Activated CD8-positive, alpha-beta memory T cell treated with anti-CD3 and anti-CD28 coated beads, Interleukin-2, amount 50 U/mL, for 4 hours (primary cell): ENCODE data around the gene ACTN2.

ENCODE experiments used
- DNase-seq: peaks from one replicate; pipeline ENCODE4 v3.0.0-alpha.2; 2020

The ACTN2 gene

DNA sequence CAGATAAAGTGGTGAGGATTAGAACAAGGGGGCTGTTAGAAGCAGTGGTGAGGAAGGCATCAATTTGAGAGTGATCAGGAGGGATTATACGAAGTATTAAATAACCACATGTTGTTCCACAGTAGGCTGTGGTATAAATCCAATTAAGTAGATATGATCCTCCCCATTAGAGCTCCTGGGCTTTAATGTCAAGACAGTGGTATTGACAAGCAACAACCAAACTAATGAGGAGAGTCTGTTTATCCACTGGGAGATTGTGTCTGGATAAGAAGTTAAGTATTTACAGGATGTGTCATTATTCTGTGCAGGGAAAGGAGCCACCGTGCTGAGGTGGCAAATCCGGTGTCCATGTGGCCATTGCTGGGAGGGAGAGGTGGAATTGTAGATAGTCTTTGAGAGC lies 5.8 kb downstream of the ACTN2 start:
- DNase-seq: no peak

GRCh38 chr1:236692742-236693141 lies 6.4 kb downstream of the ACTN2 start:
- DNase-seq: no peak

- no peak for DNase-seq
Observed at GRCh38 chr1:236699366-236699765, 13.1 kb downstream of the ACTN2 start.

GRCh38 chr1:236700903-236701302 lies 14.6 kb downstream of the ACTN2 start:
- no peak for DNase-seq

DNA sequence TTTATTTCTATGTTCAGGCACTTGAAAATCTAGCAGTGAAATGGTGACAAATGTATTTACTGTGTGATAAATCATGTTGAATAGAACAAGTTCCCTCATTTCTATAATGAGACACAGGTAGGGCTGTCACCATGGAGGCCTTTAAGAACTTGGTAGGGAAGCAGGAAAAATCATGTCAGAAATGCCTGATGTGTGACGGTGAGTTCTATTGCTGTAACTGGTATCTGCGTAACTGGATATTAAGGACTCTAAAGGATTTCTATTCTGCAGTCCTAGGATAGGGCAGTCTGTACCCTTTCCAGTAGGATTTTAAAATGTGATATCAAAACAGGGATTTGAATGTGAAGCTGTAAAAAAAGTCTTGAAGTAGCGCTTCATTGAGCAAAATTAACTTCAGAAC lies 15.5 kb downstream of the ACTN2 start:
- no peak for DNase-seq

DNA sequence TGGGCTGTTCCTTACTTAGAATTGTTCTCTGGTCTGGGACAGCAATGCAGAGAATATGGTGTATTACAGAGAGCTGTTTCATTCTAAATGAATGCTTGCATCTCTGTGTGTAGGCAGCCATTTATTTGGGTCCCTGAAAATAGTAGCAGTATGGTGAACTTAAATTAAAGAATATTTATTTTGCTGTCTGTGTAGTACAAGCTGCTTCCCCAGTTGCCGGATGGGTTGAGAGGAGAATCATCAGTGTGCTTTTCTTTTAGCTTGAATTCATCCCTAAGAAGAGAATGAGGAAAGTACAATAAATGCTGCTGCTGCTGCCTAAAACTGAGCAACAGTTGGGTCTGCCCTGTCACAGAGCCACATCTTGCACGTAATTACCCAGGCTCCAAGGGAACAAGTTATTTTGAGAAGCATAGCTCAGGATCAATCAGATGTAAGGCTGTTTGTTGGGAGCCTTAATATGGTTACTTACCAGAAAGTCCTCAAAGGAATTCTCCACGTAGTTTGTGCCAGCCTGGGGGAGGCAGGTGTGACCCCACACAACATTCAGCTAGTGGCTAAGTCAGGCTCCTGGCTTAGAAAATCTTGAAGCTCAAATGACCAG lies 16.6 kb downstream of the ACTN2 start:
- no peak for DNase-seq

DNA sequence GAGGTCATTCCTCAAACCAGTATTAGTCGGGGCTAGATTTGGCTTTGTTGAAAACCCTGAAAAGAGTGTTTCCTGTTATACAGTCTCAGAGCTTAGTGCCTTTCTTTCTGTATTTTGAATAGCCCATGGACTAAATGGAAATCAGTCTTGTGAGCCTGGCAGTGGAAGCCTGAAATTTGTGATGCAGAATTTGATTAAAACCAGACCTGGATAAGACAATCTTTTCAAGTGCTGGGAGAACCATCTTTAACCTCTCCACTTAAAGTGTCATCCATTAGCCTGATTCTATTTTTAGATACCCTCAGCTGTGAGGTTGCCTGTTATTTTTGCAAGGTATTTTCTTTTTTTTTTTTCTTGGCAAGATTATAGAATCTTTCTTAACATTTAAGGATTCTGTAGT lies 19.5 kb downstream of the ACTN2 start:
- no peak for DNase-seq

GRCh38 chr1:236706183-236706582 lies 19.9 kb downstream of the ACTN2 start:
- DNase-seq: no peak

DNA sequence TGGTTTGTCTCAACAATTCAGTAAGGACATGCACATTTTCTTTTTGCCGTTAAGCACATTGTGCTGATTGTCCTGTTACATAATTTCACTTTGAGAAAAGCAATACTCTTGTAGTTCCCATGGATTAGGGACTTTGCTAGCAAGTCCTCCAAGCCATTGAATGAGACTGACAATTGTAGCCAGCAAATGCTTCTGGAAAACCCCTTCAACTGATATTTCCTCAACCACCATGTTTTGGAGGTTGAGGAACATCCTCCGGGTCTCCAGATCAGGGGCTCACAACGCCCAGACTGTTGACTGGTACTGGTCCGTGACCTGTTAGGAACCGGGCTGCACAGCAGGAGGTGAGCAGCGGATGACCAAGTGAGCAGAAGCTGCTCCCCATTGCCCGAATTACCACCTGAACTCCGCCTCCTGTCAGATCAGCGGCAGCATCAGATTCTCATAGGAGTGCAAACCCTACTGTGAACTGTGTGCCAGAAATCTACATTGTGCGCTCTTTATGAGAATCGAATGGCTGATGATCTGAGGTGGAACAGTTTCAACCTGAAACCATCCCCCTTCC lies 24.1 kb downstream of the ACTN2 start:
- DNase-seq: no peak

GRCh38 chr1:236716160-236716559 lies 29.9 kb downstream of the ACTN2 start:
- no peak for DNase-seq

GRCh38 chr1:236717811-236718210 lies 31.5 kb downstream of the ACTN2 start:
- DNase-seq: no peak

- DNase-seq: no peak
Observed at GRCh38 chr1:236718328-236718727, 32.0 kb downstream of the ACTN2 start.

GRCh38 chr1:236720206-236720605 lies 33.9 kb downstream of the ACTN2 start:
- DNase-seq: no peak

GRCh38 chr1:236720611-236721010 lies 34.3 kb downstream of the ACTN2 start:
- DNase-seq: no peak

DNA sequence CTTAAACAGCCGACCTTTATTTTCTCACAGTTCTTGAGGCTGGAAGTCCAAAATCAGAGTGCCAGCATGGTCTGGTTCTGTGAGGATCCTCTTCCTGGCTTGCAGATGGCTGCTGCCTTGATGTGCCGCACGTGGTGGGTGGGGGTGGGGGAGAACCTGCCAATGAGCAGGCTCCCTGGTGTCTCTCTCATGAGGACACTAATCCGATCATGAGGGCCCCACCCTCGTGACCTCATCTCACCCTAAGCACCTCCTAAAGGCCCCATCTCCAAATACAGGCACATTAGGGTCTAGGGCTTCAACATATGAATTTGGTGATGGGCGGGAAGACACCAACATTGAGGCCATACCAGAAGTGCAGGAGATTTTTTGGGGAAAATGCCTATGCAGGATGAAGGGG lies 37.8 kb downstream of the ACTN2 start:
- DNase-seq: no peak

DNA sequence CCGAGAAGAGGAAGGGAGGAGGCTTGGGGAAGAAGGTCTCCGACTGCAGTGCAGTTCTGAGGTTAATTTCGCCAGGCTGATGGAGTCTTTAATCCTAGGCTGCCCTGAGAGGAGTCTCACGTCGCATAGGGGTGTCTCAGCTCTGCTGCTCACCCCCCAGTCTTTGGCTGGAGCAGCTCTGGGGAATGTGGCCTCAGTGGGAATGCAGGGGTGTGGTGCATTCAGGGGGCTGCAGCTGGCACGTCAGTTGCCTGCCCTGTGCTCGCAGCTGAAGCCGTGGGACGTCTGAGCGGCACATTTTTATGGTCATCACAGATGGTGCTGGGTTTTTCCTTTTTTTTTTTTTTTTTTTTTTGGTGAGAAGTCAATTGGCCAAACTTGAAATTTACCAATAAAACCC lies 38.2 kb downstream of the ACTN2 start:
- no peak for DNase-seq

GRCh38 chr1:236725668-236726067 lies 39.4 kb downstream of the ACTN2 start:
- no peak for DNase-seq

GRCh38 chr1:236727521-236727920 lies 41.2 kb downstream of the ACTN2 start:
- DNase-seq: no peak

- DNase-seq: no peak
Observed at GRCh38 chr1:236728752-236729151, 42.5 kb downstream of the ACTN2 start.

DNA sequence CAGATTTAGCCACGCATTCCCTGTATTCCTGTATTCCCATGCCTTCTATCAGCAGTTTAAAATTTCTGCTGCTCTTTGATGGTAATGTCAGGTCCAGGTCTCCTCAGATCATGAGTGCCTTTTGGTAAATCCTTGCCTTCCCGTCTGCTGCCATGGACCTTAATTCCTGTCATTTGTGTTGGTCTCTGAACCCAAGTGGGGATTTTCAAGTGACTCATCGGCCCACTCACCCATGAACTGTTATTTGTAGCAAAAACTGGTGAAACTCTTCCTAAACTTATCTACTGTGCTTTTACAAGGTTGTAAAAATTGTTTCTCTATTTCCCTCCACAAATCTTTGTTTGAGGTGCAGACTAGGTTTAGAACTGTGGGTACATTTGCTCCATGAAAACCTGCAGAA lies 47.4 kb downstream of the ACTN2 start:
- no peak for DNase-seq

DNA sequence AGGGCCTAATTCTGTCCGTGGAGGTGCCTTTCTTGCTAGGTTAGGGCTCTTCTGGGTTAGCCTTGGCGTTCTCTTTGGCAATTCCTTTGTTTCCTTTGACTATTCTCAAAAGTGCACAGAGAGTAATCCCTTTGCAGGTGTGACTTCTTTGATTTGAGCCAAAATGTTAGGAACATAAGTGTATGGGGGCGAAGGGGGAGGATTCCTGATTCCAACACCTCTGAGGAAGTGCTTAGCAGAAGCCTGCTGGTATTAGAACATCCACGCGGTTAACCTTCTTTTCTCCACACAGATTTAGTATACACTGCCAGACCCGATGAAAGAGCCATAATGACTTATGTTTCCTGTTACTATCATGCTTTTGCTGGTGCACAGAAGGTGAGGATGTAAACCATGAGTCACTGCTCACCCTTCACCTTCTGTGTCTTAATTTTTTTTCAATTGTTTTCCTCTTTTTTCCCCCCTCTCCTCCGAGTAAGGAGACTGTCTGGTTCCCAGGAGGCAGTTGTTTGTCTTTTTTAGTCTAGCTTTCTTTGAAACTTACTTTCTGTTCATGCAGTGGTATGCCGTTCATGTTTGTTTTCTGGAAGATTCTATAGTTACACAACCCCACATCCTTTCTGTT lies 48.0 kb downstream of the ACTN2 start:
- DNase-seq: no peak

- no peak for DNase-seq
Observed at GRCh38 chr1:236736761-236737160, 50.5 kb downstream of the ACTN2 start.

DNA sequence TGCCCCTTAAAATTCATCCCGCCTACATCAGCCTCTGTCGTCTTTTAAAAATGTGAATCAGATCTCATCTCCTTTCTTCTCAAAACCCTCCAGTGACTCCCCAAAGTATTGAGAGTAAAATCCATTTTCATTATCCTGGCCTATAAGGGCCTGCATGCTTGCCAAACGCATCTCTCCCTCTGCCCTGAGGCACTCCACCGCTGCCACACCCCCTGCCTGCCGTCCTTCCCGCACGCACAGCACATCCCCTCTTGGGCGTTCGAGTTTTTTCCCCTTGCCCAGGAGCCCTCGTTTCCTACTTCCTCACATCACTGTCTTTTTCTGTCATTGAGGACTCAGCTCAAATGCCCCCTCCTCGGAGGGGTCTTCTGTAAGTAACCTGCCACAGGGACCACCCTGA lies 55.5 kb downstream of the ACTN2 start:
- DNase-seq: no peak

DNA sequence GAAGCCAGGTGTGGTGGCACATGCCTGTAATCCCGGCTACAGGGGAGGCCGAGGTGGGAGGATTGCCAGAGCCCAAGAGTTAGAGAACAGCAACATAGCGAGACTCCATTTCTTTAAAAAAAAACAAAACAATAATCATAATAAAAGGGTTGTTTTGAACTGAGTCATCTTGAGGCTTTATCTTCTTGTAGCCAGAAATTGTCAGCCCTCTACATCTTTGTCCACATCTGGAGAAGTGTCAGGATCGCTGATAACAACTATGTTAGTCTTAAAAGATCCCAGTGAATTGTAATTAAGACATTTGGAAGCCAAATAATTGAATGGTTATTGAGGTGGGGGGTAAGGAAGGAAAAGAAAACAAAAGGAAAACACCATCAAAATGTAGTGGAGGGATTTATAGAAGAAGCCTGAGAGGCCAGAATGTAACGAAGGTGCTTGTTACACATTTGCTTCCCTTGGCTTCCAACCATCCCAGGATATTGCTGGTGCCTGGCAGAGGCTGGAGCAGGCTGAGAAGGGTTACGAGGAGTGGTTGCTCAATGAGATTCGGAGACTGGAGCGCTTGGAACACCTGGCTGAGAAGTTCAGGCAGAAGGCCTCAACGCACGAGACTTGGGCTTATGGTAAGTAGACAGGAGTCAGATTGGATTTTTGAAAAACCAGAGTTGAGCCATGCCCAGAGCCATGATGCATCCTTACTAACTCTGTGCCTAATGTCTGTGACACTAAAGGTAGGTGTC lies 56.3 kb downstream of the ACTN2 start:
- no peak for DNase-seq
